ENCODE measurements around the gene UBE2G1.
"Not testable (repeated sequence)": the region's sequence is repeated elsewhere in the genome, so short reads cannot be mapped to it uniquely, and the experiment has no call there.

- TF ChIP-seq, protein P1, sequence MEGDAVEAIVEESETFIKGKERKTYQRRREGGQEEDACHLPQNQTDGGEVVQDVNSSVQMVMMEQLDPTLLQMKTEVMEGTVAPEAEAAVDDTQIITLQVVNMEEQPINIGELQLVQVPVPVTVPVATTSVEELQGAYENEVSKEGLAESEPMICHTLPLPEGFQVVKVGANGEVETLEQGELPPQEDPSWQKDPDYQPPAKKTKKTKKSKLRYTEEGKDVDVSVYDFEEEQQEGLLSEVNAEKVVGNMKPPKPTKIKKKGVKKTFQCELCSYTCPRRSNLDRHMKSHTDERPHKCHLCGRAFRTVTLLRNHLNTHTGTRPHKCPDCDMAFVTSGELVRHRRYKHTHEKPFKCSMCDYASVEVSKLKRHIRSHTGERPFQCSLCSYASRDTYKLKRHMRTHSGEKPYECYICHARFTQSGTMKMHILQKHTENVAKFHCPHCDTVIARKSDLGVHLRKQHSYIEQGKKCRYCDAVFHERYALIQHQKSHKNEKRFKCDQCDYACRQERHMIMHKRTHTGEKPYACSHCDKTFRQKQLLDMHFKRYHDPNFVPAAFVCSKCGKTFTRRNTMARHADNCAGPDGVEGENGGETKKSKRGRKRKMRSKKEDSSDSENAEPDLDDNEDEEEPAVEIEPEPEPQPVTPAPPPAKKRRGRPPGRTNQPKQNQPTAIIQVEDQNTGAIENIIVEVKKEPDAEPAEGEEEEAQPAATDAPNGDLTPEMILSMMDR (IDR thresholded peaks at IDR 0.05; ENCODE audit: control extremely low read depth in 1 of 3, insufficient read depth in 1 of 3, low read depth in 1 of 3, low read length in 3 of 3), result not testable (repeated sequence)
- not testable (repeated sequence) for TF ChIP-seq TAF7 (optimal IDR thresholded peaks at IDR 0.05; ENCODE audit: borderline replicate concordance, low read depth, low read length); POLR2A (IDR thresholded peaks at IDR 0.05; ENCODE audit: control extremely low read depth in 1 of 2, low read depth in 2 of 2, low read length in 2 of 2); BCL11A (IDR thresholded peaks at IDR 0.05; ENCODE audit: low read depth in 2 of 2, low read length in 2 of 2); RAD21 (IDR thresholded peaks at IDR 0.05 in 1 of 2, conservative IDR thresholded peaks at IDR 0.05 in 1 of 2; ENCODE audit: low read depth in 2 of 2, low read length in 2 of 2); TBP (IDR thresholded peaks at IDR 0.05; ENCODE audit: low read depth, low read length); POLR2AphosphoS5 (IDR thresholded peaks at IDR 0.05; ENCODE audit: low read depth, low read length)
These were observed 10.8 kb upstream of the UBE2G1 start for GRCh38 chr17:4377247-4377646.

All from H1 (cell line).